HG03571 (cell line): ENCODE results near the gene GFOD1.

ENCODE experiments used
- ATAC-seq: cut with Tn5 transposase; IDR thresholded peaks from one replicate; pipeline ENCODE4 v1.9.1; 2021; ENCODE audit not compliant: unreplicated experiment

Gene GFOD1

GRCh38 chr6:13383328-13384163 is 103.9 kb downstream of the GFOD1 start:
- peak; percentile 94 for ATAC-seq

GRCh38 chr6:13380761-13381160 is 106.6 kb downstream of the GFOD1 start:
- ATAC-seq, result no peak

GRCh38 chr6:13378669-13379590 is 108.5 kb downstream of the GFOD1 start:
- ATAC-seq, result no peak

GRCh38 chr6:13377054-13377758 is 110.2 kb downstream of the GFOD1 start:
- ATAC-seq, result no peak

DNA sequence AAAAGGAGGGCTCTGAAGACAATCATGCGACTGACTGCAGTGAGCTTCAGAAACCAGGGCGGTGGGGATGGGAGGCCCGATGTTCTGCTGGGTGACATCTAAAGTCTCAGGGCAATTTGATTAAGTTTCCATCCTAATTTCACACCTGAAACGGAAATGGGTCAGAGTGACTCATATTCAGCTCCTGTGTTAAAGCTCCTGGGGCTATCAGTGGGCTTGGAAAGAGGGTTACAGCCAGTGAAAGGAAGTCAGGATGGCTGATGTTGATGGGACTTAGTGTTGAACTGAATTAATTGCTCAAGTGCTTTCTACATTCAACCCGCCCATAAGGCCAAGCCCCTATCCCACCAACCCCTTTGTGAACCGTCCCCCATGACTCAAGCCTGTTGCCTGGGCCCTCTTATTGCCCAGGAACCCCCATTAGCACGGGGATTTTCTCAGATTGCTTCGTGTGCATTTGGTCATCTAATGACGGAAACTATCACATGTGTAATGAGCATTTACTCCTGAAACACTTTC is 112.0 kb downstream of the GFOD1 start:
- ATAC-seq, result peak; percentile 65

GRCh38 chr6:13373919-13374318 is 113.5 kb downstream of the GFOD1 start:
- no peak for ATAC-seq

GRCh38 chr6:13373488-13373886 is 113.9 kb downstream of the GFOD1 start:
- no peak for ATAC-seq

DNA sequence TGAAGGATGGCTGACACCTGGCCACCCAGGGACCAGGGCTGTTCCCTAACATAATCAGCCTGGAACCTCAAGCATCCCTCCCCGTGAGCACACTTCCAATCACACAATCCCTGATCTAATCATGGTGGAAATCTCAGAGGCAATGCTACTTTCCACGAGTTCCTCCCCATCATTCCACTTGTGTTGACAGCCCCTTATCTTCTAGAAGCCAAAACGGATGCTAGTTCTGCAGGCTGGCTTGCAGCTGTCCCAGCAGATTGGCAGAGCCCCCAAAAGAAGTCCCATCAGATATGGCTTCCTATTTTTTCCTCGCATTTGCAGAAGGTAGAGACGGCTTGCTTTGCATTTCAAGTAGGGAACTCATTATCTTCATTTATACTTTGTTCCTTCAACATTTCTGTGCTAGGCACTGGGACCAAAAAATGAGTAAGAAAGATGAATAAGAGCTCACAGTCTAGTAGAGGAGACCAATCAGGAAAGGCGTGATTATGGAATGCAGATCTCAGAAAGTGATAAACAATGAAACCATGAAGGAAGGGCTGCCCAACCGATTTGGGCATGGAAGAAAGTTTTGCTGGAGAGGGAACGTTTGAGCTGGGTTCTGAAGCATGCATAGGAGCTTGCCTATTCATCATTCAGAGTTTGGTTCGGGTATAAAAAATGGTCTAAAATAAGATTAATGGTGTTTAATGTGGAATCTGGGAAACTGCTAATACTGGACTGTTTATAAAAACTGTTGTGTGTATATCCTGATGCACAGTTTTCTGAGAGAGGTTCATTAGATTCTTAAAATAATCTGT is 114.5 kb downstream of the GFOD1 start:
- no peak for ATAC-seq

DNA sequence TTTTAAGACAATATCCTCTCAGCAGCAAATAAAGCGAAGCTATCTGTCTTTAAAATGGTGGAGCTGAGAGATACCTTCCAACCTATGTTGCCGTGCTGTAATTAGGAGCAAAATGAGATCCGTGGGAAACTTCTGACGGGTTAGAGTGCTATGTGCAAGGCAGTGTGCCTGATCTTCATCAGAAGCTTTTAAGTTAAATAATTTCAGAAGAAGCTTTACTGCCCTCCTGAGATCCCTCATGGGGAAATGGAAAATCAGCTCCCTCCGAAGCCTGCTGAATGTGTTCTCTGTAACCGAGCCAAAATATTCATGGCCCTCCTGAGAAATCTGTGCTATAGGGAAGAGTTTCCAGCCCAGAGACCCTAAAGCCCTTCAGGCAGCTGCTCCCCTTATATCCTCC is 115.3 kb downstream of the GFOD1 start:
- no peak for ATAC-seq

- no peak for ATAC-seq
Observed at GRCh38 chr6:13371421-13372072, 115.9 kb downstream of the GFOD1 start.

DNA sequence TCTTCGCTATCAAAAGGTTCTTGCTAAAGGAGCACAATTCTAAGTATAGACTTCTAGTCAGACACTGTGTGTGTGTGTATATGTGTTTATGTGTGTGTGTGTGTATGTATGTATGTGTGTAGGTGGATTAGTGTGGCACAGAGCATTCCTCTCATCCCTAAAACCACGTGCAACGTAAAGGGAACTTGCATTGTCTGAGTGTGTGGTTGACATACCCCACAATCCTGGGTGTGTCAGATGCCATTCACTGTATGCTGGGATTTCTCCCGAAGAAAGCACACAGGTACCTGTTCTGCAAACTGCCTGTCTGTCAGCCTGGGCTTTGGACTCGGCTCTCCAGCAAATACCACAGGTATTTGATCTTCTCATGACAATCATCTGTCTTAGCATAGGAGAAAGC is 116.8 kb downstream of the GFOD1 start:
- ATAC-seq, result no peak

- ATAC-seq, result no peak
Observed at GRCh38 chr6:13369591-13369990, 117.8 kb downstream of the GFOD1 start.

- no peak for ATAC-seq
Observed at GRCh38 chr6:13368731-13369115, 118.7 kb downstream of the GFOD1 start.

DNA sequence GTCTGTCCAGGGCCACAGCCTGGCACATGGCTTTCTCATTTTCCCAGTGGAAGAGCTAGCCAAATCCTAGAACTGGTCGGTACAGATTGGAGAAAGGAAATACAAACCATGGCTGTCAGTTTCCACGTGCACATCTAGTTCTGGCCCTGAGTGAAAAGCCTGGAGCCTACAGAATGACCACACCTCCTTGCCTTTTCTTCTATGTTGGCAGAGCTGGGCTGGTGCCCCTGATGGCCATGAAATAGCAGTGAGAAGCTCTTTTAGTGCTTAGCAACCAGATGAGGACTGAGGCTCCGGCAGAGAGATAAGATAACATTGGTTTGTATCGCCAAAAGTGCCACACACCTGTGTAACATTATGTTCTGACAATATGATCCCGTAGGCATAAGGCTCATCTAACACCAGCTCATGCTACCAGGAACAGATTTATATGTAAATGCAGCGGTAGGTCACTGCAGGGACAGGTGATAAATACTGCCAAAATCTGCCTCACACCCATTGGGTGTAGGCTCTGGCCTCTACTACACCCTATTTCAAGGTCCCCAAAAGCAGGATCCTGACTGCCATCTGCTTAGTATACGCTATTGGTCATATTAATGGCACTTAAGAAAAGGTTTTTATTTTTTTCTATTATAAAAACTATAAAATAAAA is 119.2 kb downstream of the GFOD1 start:
- ATAC-seq, result no peak

DNA sequence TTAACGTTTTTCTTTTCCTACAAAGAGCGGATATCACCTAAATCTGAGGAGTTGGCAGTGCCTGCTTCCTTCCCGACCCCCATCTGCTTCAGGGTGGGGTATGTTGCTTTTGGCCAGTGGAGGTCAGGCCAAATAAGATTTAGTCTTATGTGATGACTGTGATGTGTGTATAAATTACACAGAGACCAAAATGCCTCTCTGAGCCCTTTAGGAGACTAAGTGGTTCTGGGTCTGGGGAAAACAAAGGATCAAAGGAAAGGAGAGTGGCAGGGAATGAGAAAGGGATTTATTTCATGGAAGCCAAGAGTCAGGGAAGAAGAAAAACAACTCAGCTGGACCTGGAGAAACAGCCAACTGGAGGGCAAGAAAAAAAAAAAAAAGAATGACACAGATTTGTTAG is 120.0 kb downstream of the GFOD1 start:
- no peak for ATAC-seq

- no peak for ATAC-seq
Observed at GRCh38 chr6:13365320-13365719, 122.1 kb downstream of the GFOD1 start.

DNA sequence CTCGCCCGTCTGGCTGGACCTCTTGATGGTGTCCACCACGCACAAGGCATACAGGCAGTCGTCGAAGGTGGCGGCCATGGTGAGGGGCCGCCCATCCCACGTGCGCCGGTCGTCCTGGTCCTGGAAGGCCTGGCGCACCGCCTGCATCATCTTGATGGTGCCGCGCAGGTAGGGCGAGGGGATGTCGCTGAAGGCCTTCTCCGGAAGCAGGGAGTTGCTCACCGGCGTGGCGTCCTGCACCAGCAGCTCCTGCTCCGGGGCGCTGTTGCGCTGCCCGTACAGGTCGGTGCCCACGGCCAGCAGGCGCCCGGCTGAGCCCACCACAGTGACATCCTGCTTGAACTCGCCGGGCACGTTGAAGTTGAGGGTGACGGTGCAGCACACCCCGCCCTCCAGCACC is 122.6 kb downstream of the GFOD1 start:
- no peak for ATAC-seq

DNA sequence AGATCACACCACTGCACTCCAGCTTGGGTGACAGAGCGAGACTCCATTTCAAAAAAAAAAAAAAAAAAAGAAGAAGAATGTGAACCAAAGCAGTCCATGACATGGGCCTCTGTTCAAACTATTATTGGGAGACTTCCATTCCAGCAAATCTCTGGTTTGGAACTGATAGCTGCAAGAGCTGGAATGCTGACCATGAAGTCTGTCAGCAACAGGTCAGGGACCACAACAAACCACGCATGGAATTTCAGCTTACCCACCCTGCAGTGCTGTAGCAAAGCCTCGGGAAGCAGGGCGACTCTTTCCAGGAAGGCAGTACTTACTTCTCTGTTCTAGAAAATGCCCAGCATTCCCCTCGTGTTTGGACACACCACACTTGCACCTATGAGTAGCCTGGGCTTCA is 125.0 kb downstream of the GFOD1 start:
- ATAC-seq, result no peak
